CD4-positive, alpha-beta T cell treated with Interleukin-10 for 1 hour (primary cell): ENCODE measurements around the gene CMA1.

Experiments
- DNase-seq: peaks from one replicate; pipeline ENCODE4 v3.0.0-alpha.2; 2020

The CMA1 gene

DNA sequence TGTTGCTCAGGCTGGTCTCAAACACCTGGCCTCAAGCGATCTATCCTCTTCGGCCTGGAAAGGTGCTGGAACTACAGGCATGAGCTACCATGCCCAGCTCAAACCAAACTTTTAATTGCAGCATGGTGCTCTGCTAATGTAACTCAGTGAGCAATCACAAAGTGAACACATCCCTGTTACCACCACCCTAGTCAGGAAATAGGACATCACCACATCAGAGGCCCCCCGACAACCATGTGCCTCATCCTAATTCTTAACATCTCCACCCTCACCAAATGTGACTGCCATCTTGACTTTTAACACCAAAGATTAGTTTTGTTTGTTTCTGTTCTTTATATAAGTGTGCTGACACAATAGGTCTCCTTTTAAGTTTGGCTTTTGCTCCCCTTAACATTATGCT, 42.7 kb downstream of the CMA1 start:
- no peak for DNase-seq

- no peak for DNase-seq
Measured at GRCh38 chr14:24463884-24464785, 43.9 kb downstream of the CMA1 start.

- DNase-seq, result no peak
Measured at GRCh38 chr14:24463017-24463883, 44.8 kb downstream of the CMA1 start.

DNA sequence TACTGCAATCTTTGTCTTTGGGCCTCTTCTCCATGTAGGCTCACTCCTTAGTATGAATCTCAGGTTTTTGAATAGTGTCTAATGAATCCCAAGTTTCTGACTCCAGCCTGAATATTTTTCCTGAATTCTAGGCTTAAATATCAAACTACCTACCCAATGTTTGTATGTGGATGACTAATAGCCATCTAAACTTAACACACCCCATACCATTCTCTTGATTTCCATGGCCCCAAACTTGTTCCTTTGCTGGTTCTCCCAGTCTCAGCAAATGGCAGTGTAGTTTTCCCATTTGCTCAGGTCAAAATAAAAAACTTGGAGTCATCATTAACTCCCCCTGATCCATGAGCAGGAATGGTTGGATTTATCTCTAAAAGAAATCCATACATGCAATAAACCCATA, 46.7 kb downstream of the CMA1 start:
- DNase-seq, result no peak

DNA sequence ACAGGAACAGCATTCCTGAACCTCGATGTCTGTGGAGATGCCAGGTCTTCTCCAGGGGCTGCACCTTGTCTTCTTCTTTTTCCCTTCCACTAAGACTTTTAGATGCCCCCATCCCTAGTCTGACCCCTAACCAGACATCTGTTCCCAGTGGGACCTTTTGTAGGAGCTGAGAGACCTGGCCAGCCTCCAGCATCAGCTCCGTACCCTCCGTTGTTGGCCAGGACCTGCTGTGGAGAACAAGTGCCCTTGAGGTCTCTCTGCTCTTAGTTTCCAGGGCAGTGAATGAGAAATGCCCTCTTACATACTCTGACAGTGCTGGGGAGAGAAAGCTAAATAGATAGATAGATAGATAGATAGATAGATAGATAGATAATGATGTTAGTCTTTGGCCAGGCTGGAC, 48.7 kb downstream of the CMA1 start:
- no peak for DNase-seq

DNA sequence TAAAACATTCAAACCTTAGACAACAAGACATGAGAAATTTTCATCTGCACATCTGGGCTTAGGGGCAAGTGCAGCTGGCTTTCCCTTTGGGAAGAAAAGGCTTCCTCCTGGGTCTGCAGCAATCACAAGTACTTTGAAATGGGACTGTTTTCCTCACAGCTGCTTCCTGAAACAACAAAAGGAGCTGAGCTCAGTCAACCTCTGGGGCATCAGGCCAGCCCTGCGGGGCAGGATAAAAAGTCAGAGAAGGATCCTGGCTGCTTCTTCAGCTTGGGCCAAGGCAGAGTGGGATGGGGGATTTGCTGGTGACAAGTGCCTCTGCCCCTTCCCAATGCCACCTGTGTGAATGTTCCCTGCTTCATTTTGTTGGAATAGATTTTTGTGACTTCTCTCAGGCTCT, 49.3 kb downstream of the CMA1 start:
- no peak for DNase-seq

DNA sequence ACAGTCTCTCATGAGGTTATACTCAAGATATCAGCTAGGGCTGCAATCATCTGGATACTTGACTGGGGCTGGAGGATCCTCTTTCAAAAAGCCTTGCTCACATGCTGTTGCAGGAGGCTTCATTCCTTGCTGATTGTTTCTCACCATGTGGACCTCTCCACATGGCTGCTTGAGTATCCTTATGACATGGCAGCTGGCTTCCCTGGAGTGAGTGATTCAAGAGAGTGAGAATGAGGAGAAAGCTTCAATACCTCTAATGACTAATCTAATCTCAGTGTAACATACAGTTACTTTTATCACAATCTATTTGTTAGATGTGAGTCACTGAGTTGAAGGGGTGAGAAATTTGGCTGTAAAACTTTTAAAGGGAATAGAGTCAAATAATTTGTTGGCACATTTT, 51.1 kb downstream of the CMA1 start:
- DNase-seq, result no peak
